GM19395 (cell line): ENCODE results near the gene STK40.
A peak's percentile ranks its signal among the peaks of the same experiment; 100 is the strongest.

ENCODE experiments used
- ATAC-seq: cut with Tn5 transposase; IDR thresholded peaks from one replicate; pipeline ENCODE4 v1.9.1; 2021; ENCODE audit warnings: mild to moderate bottlenecking, moderate library complexity; ENCODE audit not compliant: unreplicated experiment

The STK40 gene

GRCh38 chr1:36321119-36321951 lies 64.4 kb downstream of the STK40 start:
- ATAC-seq: no peak

GRCh38 chr1:36320767-36321118 lies 65.0 kb downstream of the STK40 start:
- ATAC-seq: no peak

GRCh38 chr1:36320291-36320761 lies 65.4 kb downstream of the STK40 start:
- no peak for ATAC-seq

- no peak for ATAC-seq
These were observed 76.3 kb downstream of the STK40 start for GRCh38 chr1:36309397-36309796.

GRCh38 chr1:36307601-36308330 lies 78.0 kb downstream of the STK40 start:
- ATAC-seq: no peak

- peak; percentile 96 for ATAC-seq
These were observed 78.7 kb downstream of the STK40 start for GRCh38 chr1:36306902-36307456.

GRCh38 chr1:36306210-36306901 lies 79.4 kb downstream of the STK40 start, which contains the start of gene SH3D21:
Gene SH3D21, plus strand, starts transcription at chr1:36306368. Its CDS starts 53 bp downstream, at chr1:36306421.
- peak; percentile 42 for ATAC-seq

- ATAC-seq: no peak
These were observed 79.9 kb downstream of the STK40 start for GRCh38 chr1:36305915-36306209.

GRCh38 chr1:36304970-36305914 lies 80.5 kb downstream of the STK40 start:
- ATAC-seq: no peak

GRCh38 chr1:36304521-36304920 lies 81.2 kb downstream of the STK40 start:
- no peak for ATAC-seq

GRCh38 chr1:36303650-36304360 lies 81.9 kb downstream of the STK40 start:
- ATAC-seq: no peak

GRCh38 chr1:36303244-36303643 lies 82.5 kb downstream of the STK40 start:
- no peak for ATAC-seq

- no peak for ATAC-seq
These were observed 84.5 kb downstream of the STK40 start for GRCh38 chr1:36301220-36301619.

- ATAC-seq: no peak
These were observed 85.2 kb downstream of the STK40 start for GRCh38 chr1:36300526-36300925.

- no peak for ATAC-seq
These were observed 87.1 kb downstream of the STK40 start for GRCh38 chr1:36298640-36299039.

- no peak for ATAC-seq
These were observed 88.7 kb downstream of the STK40 start for GRCh38 chr1:36297062-36297461.

GRCh38 chr1:36295390-36295789 lies 90.3 kb downstream of the STK40 start:
- no peak for ATAC-seq
